T-helper 2 cell (primary cell): Measurements from ENCODE around the gene SGK2.
"Not testable (repeated sequence)": the region's sequence is repeated elsewhere in the genome, so short reads cannot be mapped to it uniquely, and the experiment has no call there.

Experiments used
- DNase-seq, 5 experiments: peaks; one replicate each; pipeline versions ENCODE4 v3.0.0 to v3.0.0-alpha.2; 2012 to 2022

SGK2 gene

GRCh38 chr20:43605715-43606114 is 46.9 kb downstream of the SGK2 start:
- no peak for DNase-seq

DNA sequence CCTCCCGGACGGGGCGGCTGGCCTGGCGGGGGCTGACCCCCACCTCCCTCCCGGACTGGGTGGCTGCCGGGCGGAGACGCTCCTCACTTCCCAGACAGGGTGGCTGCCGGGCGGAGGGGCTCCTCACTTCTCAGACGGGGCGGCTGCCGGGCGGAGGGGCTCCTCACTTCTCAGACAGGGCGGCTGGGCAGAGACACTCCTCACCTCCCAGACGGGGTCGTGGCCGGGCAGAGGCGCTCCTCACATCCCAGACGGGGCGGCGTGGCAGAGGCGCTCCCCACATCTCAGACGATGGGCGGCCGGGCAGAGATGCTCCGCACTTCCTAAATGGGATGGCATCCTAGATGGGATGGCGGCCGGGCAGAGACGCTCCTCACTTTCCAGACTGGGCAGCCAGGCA is 48.5 kb downstream of the SGK2 start:
- DNase-seq, result not testable (repeated sequence)

GRCh38 chr20:43631598-43631997 is 72.8 kb downstream of the SGK2 start:
- DNase-seq, result no peak
